Activated CD8-positive, alpha-beta memory T cell treated with anti-CD3 and anti-CD28 coated beads, Interleukin-2, amount 50 U/mL, for 24 hours (primary cell): ENCODE measurements around the gene SVIP.

Source experiments
- DNase-seq: peaks from one replicate; pipeline ENCODE4 v3.0.0-alpha.2; 2020; ENCODE audit errors: extremely low read depth

The SVIP gene, protein sequence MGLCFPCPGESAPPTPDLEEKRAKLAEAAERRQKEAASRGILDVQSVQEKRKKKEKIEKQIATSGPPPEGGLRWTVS

DNA sequence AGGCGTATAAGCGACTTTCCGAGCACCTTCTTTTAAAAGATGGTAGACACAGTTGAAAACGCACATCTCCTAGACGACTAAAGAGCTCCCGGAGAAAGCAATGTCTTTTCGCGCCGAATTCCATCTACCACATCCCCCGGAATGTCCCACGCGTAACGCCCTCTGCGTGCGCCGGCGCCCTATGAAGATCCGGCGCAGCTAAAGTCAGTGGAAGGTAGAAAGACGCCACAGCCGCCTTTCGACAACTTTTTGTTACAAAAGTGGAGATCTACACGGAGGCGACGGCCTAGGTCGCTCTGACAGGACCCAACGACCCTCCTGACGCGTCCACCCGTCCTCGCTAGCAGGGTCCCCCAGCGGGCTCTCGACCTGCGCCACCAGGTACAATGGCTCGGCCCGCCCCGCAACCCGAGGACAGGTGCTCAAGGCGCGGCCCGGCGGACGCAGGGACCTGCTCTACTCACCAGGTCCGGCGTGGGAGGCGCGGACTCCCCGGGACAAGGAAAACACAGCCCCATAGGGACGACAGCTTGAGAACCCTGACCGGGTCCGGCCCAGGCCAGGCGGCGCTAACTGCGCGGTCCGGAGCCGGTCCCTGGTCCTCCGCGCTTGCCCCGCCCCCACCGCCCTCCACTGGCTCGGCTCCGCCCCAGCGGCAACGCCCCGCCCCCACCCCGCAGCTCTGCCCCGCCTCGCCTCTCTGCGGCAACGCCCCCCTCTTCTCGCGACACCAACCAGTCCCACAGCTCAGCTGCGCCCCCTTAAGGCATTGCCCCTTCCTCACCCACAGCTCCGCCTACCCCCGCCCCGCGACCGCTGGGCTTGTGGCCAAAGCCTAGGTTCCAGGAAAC, at the start of gene SVIP:
Gene SVIP, minus strand, starts transcription at position 571 of the 851 bp plus-strand sequence. Its CDS starts 53 bp downstream, at position 518.
- DNase-seq, result peak; percentile 78

DNA sequence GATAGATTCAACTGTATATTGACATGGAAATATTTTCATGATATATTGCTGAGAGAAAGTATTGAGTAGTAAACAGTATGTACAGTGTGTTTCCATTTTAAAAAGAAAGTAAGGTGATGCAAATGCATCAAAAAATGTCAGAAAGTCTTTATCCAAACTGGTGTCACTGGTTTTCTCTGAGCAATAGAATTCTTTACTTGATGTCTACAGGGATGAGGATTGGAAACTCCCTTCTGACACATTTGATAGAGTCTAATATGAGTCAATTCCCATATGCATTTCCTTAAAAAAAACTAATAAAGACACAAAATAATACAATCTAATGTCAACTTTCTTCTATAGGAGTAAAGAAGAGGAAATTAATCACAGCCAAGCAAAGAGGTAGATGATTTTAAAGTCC, 49.0 kb upstream of the SVIP start:
- DNase-seq, result no peak

GRCh38 chr11:22878039-22878438, 48.4 kb upstream of the SVIP start:
- DNase-seq, result no peak

GRCh38 chr11:22875869-22876473, 46.4 kb upstream of the SVIP start:
- DNase-seq, result peak; percentile 7

DNA sequence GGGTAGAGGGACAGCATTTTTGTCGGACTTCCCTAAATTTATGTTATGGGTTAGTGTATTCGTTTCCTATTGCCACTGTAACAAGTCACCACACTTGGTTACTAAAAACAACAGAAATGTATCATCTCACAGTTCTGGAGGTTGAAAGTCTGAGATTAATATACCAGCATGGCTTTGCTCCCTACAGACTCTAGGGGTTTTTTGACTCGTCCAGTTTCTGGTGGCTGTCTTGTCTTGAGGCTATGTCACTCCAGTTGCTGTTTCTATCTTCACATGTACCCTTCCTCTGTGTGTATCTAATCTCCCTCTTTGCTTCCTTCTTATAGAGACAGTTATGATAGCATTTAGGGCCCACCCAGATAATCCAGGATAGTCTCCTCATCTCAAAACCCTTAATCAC, 39.7 kb upstream of the SVIP start:
- no peak for DNase-seq

DNA sequence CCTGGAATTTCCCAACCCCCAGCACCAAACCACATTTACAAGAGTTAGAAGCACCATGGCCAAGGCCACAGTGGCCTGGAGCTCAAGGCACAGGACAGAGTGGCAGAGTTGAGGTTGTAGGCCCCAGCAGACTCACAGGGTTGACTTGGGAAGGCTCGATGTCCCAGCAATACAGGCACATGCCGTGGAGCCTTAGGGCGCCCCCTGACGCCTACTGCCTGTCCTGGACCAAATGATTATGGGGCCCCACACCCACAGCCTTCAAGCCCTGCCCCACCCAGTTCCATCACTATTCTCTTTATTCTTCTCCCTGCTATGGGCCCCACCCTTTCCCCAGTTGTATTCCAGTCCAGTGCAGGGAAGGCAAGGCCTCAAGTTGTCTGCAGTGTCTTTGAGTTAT, 30.6 kb upstream of the SVIP start, which contains the start of gene CCDC179:
Gene CCDC179, minus strand, starts transcription at position 234 of the 400 bp plus-strand sequence. Its CDS starts 53 bp downstream, at position 181.
- no peak for DNase-seq

DNA sequence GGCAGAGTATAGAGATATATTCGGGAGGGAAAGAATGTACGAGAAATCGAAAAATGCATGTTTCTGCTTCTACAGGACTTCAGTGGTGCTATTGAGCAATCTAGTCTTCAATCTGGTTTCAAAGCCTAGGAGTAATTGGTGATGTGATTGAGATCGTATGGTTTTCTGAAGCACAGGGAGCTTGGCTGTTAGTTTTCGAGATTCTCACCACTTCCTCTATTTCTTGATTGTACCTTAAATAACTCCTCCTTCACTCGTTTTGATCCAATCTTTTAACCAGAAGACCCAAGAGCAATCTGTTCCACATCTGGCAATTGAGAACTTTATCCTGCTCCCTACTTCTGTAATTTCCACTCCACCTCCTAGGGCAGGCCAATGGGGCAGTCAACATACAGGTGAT, 30.2 kb upstream of the SVIP start:
- no peak for DNase-seq

DNA sequence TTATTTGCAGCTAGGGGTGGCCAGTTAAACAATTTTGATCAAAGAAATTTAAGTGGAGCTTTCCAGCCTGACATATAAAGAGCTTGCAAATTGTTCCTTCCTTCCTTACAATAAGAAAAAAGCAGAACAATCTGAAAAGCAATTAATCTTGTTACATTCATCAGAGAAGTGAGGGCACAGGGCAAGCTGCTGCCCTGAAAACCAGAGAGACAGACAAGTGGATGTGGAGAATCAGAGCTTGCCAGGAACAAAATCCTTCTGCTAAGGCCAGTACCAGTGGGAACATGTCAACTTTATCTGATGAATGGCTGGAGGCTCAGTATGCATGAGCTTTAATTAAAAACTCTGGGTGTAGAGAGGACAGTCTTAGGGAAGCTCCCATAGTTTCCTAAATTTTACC, 21.9 kb upstream of the SVIP start:
- DNase-seq, result no peak

- DNase-seq, result no peak
Observed at GRCh38 chr11:22846726-22847125, 17.1 kb upstream of the SVIP start.

- no peak for DNase-seq
Observed at GRCh38 chr11:22832315-22833015, 2.9 kb upstream of the SVIP start.

DNA sequence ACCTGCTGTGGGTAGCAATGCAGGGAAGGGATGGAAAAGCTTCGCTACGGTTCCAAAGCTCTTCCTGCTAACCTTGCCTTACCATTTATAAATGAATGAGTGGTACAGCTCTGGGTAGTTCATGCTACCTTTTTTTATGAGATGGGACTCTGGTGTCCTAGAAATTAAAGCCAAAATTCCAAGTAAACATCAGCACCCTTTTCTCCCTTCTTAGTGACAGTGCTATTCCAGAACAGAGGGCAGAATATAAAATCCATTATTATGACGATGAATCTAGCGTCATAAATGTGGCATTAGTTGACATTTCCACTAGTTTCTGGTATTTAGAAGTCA, 447 bp upstream of the SVIP start:
- no peak for DNase-seq

DNA sequence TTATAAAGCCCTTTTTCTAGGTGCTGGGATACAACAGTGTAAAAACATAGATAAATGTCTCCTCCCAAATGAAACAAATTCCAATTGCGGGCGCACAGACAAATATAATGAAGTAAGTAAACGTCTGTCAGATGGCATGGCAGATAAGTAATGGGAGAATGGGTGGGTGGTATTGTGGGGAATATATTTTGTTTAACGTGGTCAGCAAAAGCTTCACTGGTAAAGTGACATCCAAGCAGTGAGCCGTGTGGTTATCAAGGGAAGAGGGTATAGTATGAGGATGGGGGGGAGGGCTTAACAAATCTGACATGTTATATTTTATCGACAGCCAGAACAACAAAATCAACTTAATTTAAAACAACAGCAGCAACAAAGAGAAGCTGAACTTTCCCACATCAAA, 1.2 kb downstream of the SVIP start:
- DNase-seq, result no peak

GRCh38 chr11:22822203-22822602, 7.4 kb downstream of the SVIP start:
- DNase-seq, result no peak

GRCh38 chr11:22809893-22810292, 19.7 kb downstream of the SVIP start:
- DNase-seq, result no peak

- no peak for DNase-seq
Observed at GRCh38 chr11:22808571-22809197, 20.9 kb downstream of the SVIP start.

DNA sequence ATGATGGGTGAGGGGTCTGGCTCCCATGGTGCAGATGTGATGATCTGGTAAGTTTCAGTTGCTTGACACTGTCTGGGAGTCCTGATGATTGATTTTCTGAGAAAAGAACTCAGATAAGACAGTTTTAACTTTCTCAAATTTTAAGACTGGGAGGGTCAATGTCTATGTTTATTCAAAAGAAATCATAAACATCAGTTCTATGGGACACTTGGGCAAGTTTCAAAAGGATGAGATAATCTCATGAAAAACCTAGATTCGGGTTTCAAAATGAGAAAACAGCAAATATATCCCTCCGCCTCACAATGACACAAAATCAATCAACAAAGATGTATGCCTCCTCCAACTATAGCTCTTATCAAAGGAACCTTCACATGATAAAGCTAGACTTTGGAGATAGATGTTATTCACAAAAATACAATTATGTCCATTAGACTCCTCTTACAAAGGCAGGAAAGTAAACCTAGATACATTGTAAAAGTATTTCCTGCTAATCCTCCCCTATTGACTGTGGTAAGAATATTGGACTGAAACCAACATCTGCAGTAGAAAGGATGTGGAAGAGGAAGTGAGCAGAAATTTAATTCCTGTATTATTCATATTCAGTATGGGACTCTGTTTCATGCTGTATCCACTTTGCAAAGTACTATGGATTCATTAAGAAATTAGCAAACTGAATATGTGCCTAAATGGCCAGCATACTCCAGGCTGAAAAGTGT, 21.6 kb downstream of the SVIP start:
- DNase-seq, result no peak

GRCh38 chr11:22807391-22807790, 22.2 kb downstream of the SVIP start:
- DNase-seq, result no peak

DNA sequence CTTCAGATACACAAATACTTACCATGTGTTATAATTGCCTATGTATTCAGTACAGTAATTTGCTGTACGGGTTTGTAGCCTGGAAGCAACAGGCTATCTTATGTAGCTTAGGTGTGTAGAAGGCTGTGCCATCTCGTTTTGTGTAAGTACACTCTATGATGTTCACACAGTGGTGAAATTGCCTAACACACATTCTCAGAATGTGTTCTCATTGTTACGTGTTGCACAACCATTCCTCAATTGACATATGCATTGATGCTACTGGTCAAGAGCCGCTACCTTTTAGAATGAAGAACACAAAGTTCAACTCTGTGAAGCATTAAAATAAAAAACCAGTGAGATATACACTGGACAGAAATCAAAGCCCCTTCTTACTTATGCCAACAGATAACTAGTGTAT, 26.7 kb downstream of the SVIP start:
- DNase-seq, result no peak

GRCh38 chr11:22800482-22800881, 29.1 kb downstream of the SVIP start:
- DNase-seq, result no peak

DNA sequence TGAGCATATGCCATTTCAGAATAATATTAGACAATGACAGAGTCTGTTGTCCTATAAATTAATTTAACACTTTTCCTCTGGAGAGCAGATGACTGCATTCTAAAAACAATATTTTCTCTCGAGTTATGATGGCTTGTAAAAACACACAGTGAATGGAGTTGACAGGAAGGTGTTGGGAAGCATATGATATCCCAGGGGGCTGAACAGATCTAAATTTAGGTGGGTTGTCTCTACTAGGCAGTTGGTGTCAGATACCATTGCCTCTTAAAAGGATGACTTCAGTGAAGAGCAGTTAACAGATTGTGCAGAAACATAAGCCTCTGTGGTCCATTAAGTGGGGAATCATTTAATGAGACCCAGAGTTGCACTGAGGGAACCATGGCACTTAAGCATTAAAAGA, 30.7 kb downstream of the SVIP start:
- DNase-seq, result no peak

- no peak for DNase-seq
Observed at GRCh38 chr11:22797047-22797446, 32.6 kb downstream of the SVIP start.

- DNase-seq, result no peak
Observed at GRCh38 chr11:22795914-22796313, 33.7 kb downstream of the SVIP start.
